HG03103 (cell line): ENCODE data around the gene BAIAP2.
"Not testable (repeated sequence)": the region's sequence is repeated elsewhere in the genome, so short reads cannot be mapped to it uniquely, and the experiment has no call there.

Experiments
- ATAC-seq: cut with Tn5 transposase; IDR thresholded peaks from one replicate; pipeline ENCODE4 v1.9.1; 2021; ENCODE audit warnings: low read depth; ENCODE audit not compliant: unreplicated experiment

The BAIAP2 gene

DNA sequence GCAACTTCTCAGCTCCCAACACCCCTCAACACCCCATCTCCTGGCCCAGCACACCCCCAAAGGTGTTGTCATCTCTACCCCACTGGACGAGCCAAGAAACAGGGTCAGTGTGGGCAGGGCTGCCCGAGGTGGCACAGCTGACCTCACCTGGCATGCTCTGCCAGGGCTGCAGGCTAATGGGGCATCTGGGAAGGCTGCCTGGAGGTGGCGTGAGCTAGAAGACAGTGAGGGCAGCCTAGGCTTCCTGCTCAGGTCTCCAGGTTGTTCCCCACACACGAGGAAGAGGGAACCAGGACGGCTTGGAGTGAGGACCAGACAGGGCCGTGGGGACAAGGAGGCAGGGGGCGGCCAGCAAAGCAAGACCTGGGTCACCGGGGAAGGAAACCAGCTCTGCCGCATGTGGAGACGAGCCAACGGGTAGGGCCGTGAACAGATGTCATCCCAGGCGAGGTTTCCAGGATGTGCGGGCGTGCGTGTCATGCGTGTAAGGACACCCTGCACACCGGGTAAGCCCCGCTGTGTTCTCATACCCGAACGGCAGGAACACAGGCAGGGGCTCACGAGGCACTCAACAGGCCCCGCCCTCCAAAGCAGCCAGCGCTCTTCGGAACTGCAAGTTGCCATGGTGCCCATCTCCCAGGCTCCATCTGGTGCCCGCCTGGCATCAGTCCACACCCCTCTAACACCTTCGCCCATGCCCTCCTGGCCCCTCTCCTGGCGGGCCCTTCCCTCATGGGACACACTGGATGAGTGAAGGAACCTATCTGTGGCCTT, 100.7 kb downstream of the BAIAP2 start:
- no peak for ATAC-seq

DNA sequence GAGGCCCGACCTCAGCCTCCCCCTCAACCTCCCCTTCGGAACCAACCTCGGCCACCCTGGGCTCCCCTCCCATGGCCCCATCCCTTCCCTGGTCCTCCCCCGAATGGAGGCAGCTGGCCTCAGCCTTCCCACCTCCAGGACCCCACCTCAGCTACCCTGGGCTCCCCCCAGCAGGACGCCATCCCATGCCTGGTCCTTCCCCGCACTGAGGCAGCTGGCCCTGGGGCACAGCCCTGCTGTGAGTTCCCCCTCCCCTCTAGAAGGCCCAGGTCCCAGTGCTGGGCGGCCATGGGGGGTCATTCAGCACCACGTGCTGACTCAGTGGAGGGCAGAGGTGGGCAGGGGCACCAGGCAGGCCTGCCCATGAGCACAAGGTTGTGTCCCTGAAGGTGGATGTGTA, 101.4 kb downstream of the BAIAP2 start:
- ATAC-seq, result no peak

DNA sequence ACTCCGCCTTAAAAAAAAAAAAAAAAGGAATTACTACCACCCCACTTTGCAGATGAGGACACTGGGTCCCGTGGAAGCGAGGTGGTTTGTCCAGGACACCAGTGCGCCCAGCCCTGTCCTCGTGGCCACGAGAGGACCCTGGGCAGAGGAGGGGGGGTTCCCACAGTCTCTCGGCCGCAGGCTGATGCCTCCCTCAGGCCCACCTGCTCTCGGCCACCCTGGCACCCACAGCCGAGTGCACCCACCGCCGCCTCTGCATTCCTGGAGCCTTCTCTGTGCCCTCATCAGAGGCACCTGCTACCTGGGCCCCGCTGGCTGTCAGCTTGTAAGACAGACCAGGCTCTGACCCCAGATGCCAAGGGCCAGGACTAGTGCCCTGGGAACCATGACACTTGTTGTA, 102.3 kb downstream of the BAIAP2 start:
- ATAC-seq, result no peak

DNA sequence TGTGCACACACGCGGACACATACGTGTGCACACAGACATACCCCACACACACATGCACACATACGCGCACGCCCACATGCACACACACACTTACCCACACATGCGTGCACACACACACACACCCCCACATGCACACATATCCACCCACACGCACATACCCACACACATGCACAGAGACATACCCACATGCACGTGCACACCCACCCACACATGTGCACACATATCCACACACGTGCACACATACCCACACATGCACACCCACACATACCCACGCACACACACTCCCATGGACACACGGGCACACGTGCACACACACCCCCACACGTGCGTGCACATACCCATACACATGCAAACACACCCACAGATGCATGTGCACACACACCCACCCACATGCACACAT, 103.1 kb downstream of the BAIAP2 start:
- no peak for ATAC-seq

DNA sequence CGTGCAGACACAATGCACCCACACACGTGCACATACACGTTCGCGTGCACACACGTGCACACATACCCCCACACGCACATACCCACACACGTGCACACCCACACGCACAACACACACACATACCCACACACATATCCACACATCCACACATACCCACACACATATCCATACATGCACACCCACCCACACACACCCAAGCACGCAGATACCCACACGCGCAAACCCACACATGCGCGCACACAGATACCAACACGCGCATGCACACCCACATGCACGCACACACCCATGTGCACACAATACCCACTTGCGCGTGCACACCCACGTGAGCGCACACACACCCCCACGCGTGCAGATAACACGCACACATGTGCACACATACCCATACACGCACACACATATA, 103.5 kb downstream of the BAIAP2 start:
- ATAC-seq, result no peak

DNA sequence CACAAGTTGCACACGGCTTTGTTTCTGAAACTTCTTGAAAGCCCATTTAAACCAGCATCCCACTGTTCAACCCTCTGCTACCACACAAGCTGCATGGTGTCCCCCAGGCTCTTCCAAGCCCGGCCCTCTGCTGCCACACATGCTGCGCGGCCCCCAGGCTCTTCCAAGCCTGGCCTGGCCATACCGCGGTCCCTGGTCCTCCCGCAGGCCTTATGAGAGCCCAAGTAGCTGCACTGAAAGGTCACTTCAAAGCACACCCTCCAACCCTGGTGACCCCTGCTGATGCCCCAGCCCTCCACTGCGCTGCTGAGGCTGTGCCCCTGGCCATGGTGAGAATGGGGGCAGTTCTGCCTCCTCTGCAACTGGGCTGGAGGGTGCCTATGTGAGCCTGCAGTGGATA, 104.5 kb downstream of the BAIAP2 start:
- no peak for ATAC-seq

DNA sequence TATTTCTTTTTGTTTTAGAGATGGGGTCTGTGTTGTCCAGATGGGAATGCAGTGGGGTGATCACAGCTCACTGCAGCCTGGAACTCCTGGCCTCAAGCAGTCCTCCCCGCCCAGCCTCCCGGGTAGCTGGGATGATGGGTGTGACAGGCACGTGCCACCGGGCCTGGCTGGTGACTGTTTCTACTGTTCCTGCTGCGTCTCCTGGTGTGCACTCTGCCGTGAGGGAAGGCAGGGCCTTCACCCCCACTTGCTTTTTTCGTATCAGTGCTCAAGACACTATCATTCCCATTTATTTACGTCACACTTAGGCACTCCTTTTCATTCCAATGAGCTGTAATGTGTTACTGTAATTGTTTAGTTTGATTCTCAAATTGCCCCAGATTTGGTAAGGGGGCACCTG, 105.1 kb downstream of the BAIAP2 start:
- ATAC-seq, result no peak

DNA sequence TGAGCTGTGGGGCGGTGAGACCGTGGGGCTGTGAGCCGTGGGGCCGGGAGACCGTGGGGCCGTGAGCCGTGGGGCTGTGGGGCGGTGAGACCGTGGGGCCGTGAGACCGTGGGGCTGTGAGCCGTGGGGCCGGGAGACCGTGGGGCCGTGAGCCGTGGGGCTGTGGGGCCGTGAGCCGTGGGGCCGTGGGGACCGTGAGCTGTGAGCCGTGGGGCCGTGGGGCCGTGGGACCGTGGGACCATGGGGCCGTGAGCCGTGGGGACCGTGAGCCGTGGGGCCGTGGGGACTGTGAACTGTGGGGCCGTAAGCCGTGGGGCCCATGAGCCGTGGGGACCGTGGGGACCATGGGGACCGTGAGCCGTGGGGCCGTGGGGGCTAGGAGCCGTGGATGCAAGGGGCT, 105.7 kb downstream of the BAIAP2 start:
- no peak for ATAC-seq

DNA sequence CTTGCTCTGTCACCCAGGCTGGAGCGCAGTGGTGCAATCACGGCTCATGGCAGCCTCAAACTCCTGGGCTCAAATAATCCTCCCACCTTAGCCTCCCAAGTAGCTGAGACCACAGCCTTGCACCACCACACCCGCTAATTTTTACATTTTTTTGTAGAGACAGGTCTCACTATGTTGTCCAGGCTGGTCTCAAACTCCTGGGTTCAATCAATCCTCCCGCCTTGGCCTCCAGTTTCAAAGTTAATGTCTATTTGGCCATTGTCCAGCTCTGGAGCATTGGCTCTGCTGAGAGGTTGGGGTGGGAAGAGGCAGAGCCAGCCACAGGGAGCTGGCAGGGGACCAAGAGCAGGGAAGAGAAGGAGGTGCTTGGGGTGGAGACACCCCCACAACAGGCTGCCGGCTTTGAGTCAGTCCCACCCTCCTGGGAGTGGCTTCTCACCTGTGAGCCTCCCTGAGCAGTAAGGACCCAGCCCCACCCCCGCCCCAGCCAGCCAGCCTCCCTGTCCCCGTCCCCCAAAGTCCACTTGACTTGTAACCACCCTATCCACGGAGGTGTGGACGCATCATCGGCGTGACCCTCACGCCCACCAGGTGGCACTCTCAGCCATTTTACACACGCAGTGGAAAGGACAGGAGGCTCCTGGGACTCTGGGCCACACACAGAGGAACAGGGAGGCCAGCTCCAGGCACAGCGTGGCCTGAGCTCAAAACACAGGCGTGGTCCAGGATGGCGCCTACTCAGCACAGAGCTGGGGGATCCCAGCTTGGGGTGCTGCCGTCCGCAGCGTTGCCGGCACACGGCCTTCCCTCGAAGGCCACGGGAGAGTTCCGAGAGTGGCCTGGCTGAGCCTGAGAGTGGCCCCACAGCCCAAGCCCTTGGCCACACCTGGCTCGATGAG, 107.6 kb downstream of the BAIAP2 start:
- ATAC-seq, result no peak

DNA sequence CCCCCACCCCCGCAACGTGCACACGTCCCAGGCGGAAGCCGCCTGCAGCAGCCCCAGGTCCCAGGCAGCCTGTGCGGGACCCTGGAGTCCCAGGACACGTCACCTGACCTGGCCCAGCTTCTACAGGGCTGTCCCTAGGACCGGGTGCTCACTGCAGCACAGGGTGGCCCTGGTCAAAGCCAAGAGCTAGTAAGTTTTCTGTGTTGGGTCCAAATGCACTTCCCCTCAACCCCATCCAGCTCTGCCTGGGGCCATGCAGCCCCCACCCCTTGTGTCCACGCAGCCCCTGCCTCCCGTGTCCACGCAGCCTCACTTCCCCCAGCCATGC, 108.2 kb downstream of the BAIAP2 start:
- ATAC-seq, result no peak

DNA sequence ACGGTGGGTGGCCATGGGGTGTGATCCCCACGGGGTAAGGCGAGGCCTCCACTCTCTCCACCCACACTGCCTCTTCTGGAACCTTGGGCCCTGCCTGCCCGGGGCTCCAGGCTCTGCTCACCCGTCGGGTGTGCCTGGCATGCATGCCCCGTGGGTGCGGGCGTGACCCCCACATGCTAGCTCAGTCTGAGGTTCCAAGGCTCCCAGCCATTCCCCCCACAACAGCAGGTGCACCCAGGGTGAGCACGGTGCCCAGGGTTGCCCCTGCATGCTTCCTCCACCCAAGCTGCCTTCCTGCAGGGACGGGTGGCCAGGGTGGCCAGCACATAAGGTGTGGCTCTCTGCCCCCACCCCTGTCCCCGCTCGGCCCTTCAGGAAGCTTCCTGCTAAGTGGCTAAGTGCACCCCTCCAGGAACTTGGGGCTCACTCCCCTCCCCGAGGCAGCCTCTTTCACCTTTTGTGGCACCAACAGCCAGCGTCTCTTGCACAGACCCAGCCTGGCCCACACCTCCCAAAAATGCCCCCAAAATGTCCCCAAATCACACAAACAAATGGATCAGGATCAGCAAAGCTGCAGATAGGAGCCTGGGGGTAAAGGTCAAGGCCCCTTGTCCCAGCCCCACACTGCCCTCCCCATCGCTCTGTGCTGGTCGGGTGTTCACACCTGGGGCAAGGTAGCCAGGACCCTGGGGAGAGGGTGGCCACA, 108.9 kb downstream of the BAIAP2 start:
- no peak for ATAC-seq

DNA sequence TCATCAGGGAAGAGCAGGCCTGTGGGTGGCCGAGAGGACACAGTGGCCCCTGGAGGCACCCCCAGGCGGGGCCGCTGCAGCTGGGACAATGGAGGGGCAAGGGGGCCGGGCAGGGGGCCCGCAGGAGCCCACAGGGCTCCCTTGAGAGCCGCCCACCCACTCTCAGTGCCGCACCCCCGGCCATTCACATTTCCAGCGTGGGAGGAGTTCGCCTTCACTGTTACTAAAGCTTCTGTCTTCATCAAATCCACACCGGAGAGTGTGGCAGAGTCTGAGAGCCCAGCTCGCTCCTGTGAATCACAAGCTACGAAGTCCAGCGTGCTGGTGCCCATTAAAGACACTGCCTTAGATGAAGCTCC, 109.5 kb downstream of the BAIAP2 start:
- ATAC-seq, result no peak

DNA sequence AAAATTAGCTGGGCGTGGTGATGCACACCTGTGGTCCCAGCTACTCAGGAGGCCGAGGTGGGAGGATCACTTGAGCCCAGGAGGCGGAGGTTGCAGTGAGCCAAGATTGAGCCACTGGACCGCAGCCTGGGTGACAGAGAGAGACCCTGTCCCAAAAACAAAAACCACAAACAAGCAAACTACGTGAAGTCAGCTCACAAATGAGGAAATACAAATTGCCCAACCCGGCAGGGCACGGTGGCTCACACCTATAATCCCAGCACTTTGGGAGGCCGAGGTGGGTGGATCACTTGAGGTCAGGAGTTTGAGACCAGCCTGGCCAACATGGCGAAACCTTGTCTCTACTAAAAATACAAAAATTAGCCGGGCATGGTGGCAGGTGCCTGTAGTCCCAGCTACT, 111.3 kb downstream of the BAIAP2 start:
- ATAC-seq, result not testable (repeated sequence)

DNA sequence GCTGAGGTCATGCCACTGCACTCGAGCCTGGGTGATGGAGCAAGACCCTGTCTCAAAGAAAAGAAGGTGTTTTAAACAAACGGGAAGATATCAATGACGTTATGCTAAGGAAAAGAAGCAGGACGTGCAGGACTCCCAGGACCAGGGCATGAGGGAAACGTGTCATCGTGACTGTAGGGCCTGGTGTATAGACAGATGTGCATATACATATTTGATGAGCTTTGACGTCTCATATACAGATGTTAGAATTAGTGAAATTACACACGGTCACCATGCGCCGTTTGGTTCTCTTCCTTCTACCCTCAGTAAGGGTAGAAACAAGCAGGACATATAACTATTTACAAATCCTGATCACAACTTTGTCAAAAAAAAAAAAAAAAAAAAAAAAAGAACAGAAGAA, 112.8 kb downstream of the BAIAP2 start:
- ATAC-seq, result no peak

DNA sequence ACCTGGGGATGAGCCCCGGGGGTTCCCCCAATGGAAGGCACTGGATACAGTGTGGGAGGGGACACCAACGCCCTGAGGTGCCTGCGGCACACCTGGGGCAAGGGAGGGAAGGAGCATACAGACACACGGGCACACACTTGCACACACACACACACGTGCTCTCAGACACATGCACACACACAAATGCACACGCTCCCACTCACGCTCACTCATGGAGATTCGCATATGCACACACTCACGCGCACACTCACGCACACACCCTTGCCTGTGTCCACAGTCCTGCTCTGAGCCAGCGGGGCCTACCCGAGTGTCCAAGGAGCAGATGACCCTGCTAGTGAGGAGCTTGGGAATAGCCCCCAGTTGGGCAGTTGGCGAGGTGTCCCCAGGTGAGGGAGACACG, 113.6 kb downstream of the BAIAP2 start:
- no peak for ATAC-seq

DNA sequence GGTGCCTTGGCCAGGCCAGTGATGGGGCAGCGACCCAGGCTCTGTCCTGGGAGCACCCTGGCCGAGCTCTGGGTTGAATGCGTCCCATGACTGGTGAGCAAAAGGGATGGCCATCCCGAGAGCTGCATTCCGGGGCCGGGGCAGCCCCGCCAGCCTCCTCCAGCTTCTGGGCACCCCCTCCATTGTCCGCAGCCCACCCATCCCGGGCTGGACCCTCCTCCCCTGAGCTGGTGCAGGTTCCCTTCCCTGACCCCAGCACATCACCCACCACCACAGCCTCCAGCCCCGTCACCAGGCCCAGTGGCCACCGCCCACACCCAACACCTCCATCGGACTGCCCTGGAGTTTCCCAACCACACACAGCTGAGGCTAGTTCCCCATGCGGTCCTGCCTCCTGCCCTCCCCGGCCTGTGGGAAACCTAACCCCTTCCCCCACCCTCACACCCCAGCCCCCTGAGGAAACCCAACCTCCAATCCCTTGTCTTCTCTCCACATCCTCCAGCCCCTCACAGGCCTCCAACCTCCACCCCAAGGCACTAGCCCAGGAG, 114.1 kb downstream of the BAIAP2 start:
- ATAC-seq, result no peak

DNA sequence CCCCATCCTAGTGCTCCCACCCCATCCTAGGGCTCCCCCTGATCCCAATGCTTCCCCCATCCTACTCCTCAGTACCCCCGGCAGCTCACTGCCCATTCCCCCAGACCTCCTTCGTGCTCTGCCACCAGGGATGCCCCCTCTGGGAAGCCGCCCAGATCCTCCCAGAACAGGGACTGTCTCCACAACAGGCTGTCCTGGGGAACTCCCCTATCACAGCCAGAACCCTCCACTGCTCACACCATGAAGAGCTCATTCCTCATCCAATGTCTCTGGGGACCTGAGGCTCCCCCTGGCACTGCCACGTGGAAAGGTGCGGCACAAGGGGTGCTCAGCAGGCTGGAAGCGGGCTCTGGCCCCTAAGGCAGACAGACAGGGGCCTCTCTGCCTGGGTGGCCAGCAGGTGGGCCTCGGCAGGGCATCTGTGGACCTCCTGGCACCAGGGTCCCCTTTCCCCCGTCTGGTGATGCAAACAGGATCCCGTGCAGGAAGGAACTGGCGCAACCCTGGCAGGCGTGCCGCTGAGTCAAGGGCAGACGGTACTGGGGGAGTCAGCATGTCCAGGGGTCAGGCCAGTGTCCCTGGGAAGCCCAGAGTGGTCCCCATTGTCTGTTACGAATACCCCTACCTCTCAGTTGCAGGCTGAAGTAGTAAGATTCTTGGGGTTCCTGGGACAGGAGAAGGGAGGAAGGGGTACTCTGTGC, 115.6 kb downstream of the BAIAP2 start:
- ATAC-seq, result no peak

DNA sequence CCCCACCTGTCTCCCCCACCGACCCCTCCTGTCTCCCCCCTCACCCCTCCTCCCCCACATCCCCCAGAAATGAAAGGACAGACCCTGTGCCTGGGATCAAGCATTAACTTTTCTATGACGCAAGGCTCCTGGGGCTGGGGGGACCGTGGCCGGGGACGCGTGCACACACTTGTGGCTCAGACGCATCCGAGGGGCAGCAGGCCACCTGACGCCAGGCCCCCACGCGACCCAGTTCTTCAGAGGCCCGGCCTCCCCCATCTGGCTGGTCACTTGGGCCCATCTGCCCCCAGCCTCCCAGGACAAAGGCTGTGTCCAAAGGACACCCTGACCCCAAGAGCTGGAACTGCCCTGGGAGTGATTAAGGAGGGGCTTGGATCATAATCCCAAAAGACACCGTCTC, 116.3 kb downstream of the BAIAP2 start:
- ATAC-seq, result no peak

DNA sequence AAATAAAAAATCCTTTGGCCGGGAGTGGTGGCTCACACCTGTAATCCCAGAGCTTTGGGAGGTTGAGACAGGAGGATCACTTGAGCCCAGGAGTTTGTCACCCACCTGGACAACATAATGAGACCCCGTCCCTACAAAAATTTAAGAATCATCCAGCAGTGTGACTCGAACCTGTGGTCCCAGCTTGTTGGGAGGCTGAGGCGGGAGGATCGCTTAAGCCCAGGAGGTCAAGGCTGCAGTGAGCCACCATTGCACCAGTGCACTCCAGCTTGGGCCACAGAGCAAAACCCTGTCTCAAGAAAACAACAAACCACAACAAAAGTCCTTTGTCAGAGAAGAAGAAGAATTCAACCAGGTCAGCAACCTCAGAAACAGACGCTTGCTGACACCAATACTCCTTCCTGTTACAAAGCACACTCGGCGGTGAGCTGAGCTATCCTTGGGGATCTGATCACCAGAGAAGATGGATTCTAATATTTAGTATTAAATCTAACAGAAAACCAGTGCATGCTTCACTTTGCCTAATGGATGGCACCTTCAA, 117.4 kb downstream of the BAIAP2 start:
- ATAC-seq, result no peak

DNA sequence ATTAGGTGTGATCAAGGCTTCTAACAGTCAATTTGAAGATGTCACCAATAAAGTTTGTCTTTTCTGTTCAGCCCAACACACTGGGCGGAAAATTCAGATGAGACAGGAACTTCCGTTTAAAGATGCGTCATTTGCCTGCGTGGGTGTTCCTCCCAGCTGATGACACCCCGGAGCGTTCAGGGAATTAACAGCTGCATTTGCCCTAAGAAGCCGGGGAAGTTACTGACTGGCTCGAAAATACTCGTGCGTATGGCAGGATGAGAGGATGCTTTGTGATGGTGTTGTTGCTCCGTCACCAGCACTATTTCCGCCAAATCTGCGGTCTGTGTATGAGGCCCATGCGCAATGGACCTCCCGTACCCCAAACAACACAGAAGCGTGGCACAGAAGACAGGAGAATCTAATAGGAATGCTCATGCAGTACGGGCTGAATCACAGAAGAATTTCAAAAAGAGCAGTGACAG, 118.4 kb downstream of the BAIAP2 start:
- ATAC-seq, result no peak
